ENCODE data around the gene EEF2.
"Not testable (repeated sequence)": the region's sequence is repeated elsewhere in the genome, so short reads cannot be mapped to it uniquely, and the experiment has no call there.

The EEF2 gene

DNA sequence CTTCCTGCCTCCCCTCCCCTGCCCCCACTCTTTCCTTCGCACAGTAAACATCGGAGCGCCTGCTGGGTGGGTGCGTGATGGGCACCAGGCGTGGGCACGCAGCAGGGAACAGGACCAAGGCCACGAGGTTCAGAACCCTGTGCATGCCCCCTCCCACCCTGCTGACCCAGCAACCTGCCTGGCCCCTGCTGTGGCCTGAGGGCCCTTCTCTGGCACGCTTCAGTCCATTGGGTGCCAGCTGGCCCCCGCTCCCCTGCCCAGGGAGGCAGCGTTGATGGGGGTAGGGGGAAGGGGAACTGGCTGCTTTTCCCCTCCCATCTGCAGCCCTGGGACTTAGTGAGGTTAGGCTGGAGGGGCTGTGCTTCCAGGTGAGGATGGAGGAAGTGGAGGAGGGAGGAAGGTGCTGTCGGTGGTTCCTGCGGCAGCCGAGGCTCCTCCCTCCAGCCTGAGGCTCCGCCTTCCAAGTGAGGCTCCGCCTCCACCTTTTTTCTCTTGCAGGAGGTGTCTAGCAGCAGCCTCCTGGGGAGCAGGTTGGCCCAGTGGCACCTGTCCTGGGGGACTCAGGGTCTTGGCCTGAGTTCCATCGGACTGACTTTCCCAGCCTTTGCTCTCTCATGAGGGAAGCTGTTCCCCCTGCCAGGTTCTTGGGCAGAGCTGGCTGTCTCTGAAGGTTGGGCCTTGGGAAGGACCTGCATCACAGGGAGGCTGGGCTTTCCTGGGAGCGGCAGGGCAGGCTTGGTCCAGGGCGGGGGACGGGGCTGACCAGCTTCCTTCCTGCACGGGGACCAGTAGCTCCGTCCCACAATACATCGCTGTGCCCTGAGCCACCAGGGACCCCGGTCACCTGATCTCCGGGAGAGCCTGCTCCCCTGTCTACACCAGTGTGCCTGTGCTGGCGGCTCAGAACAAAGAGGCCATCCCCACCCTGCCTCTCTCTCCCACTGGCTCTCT is 29.6 kb upstream of the EEF2 start:
- no peak for DNase-seq (ENCODE audit: low read depth)

GRCh38 chr19:4013886-4014540 is 28.8 kb upstream of the EEF2 start:
- no peak for DNase-seq (ENCODE audit: low read depth)

DNA sequence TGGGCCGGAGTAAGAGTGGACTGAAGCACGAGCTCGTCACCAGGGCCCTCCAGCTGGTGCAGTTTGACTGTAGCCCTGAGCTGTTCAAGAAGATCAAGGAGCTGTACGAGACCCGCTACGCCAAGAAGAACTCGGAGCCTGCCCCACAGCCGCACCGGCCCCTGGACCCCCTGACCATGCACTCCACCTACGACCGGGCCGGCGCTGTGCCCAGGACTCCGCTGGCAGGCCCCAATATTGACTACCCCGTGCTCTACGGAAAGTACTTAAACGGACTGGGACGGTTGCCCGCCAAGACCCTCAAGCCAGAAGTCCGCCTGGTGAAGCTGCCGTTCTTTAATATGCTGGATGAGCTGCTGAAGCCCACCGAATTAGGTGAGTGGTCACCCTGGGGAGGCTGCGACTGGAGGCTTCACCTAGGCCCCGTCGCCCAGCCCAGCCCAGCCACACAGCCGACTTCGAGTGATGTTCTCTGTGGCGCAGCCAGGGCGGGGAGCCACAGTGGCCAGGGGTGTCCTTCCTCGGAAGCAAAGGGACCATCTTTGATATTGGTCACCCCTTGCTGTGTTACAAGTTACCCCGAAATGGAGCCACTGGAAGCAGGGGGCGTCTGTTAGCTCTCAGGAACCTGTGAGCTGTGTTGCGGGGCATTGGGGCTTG is 27.8 kb upstream of the EEF2 start:
- DNase-seq (ENCODE audit: low read depth): no peak

GRCh38 chr19:4012092-4012974 is 27.1 kb upstream of the EEF2 start:
- no peak for DNase-seq (ENCODE audit: low read depth)

DNA sequence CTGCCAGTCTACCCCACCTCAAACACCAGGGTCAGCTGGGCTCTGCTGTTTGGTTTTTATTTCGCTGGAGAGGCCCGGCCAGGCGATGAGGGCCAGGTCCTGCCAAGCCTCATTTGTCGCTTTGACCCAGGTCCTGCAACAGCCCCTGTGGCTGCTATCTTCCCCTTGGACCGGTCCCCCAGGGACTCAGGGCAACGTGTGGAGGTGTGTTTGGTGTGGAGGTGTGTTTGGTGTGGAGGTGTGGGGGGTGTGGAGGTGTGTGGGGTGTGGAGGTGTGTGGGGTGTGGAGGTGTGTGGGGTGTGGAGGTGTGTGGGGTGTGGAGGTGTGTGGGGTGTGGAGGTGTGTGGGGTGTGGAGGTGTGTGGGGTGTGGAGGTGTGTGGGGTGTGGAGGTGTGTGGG is 26.2 kb upstream of the EEF2 start:
- DNase-seq (ENCODE audit: low read depth): not testable (repeated sequence)

- DNase-seq (ENCODE audit: low read depth): no peak
Measured at GRCh38 chr19:4010808-4011110, 25.5 kb upstream of the EEF2 start.

- no peak for DNase-seq (ENCODE audit: low read depth)
Measured at GRCh38 chr19:4009990-4010807, 24.9 kb upstream of the EEF2 start.

DNA sequence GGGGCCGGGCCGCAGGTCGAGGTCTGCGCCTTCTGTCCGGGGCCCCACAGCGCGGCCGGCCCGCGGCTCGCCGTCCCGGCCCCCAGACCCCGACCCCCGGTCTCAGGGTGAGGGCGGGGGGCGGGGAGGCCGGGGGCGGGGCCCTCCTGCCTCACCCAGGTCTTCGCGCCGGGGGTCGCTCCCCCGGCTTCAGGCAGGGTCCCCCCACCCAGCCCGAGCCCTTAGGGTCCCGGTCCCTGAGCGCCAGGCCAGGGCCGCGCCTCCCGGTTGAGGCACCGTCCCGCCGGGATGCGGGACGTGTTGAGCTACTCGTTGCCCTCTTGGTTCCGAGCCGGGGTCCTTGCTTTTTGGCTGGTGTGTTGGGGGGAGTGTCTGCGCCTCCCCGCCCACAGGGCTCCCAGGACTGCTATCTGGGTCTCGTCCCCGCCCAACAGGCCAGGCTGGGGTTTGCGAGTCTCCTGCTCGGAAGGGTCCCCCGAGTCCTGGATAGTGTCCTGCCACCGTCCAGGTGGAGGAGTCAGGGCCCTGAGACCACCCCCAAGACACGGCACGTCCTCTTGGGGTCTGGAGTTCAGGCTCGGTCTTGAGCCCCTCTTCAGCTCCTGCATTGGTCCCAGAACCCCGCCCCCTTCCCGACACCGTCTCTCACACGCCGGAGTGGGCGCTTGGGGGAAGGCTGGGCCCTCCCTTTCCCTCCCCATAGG is 22.7 kb upstream of the EEF2 start:
- DNase-seq (ENCODE audit: low read depth): no peak

GRCh38 chr19:4007021-4007835 is 22.0 kb upstream of the EEF2 start, which contains the start of gene PIAS4:
PIAS4 (plus strand) TSS chr19:4007736; CDS start chr19:4007761, 25 bp downstream.
- DNase-seq (ENCODE audit: low read depth): peak; percentile 92

DNA sequence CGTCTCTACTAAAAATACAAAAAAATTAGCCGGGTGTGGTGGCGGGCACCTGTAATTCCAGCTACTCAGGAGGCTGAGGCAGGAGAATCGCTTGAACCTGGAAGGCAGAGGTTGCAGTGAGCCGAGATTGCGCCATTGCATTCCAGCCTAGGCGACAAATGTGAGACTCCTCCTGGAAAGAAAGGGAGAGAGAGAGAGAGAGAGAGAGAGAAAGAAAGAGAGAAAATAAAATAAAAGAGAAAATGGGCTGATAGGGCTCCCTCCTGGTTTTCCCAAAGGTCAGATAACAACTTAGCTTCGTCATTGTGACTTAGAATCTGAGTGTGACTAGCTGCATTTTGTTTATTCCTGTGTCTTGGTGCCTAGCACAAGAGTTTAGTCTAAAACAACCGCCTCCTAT is 20.2 kb upstream of the EEF2 start:
- not testable (repeated sequence) for DNase-seq (ENCODE audit: low read depth)

DNA sequence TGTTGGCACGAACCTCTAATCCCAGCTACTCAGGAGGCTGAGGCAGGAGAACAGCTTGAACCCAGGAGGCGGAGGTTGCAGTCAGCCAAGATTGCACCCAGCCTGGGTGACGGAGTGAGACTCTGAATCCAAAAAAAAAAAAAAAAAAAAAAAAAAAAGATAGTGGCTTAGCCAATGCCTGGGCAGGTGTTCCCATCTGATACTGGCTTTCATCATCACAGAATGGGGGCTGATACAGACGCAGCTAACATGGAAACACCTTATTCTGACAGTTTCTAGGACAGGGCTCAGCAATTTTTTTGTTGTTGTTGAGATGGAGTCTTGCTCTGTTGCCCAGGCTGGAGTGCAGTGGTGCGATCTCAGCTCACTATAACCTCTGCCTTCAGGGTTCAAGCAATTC is 15.5 kb upstream of the EEF2 start:
- DNase-seq (ENCODE audit: low read depth): not testable (repeated sequence)

DNA sequence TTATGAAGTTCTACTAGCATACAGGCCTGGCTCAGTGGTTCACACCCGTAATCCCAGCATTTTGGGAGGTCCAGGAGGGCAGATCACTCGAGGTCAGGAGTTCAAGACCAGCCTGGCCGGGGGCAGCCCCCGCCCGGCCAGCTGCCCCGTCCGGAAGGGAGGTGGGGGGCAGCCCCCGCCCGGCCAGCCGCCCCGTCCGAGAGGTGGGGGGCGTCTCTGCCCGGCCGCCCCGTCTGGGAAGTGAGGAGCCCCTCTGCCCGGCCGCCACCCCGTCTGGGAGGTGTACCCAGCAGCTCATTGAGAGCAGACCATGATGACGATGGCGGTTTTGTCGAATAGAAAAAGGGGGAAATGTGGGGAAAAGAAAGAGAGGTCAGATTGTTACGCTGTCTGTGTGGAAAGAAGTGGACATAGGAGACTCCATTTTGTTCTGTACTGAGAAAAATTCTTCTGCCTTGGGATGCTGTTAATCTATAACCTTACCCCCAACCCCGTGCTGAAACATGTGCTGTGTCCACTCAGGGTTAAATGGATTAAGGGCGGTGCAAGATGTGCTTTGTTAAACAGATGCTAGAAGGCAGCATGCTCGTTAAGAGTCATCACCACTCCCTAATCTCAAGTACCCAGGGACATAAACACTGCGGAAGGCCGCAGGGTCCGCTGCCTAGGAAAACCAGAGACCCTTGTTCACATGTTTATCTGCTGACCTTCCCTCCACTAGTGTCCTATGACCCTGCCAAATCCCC is 13.6 kb upstream of the EEF2 start:
- not testable (repeated sequence) for DNase-seq (ENCODE audit: low read depth)

GRCh38 chr19:3995607-3996006 is 10.3 kb upstream of the EEF2 start:
- no peak for DNase-seq (ENCODE audit: low read depth)

DNA sequence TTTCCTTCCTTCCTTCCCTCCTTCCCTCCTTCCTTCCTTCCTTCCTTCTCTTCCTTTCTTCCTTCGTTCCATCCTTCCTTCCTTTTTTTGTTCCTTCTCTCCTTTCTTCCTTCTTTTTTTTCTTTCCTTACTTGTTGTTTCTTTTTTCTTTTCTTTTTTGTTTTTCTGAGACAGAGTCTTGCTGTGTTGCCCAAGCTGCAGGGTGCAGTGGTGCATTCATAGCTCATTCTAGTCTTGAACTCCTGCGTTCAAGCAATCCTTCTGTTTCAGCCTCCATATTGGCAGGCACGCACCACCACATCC is 5.5 kb upstream of the EEF2 start:
- no peak for DNase-seq (ENCODE audit: low read depth)

DNA sequence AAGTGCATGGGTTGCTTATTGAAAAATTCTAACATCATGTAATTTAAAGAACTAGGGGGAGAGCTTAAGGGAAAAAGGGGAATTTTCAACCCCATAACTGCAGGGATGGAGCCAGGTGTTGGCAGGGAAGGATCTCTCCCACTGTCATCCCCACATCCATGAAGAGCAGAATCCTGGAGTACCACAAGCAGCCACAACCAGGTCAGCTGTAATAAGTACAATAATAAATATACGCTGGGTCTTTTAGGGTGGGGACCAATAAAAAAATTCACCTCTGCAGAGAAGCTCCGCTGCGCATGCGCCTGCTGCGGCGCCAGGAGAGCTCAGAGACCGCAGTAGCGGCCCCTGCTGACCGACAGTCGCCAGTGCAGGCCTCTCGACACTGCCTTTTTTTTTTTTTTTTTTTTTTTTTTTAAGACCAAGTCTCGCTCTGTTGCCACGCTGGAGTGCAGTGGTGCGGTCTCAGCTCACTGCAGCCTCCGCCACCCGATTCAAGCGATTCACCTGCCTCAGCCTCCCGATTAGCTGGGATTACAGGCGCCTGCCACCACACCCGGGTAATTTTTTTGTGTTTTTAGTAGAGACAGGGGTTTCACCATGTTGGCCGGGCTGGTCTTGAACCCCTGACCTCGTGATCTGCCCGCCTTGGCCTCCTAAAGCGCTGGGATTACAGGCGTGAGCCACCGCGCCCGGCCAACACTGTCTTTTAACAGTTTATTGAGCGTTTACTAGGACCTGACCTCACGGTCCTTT is 2.5 kb upstream of the EEF2 start:
- DNase-seq (ENCODE audit: low read depth): peak; percentile 86

GRCh38 chr19:3986260-3987041 is 1.2 kb upstream of the EEF2 start:
- no peak for DNase-seq (ENCODE audit: low read depth)

GRCh38 chr19:3985643-3986259 is 488 bp upstream of the EEF2 start:
- no peak for DNase-seq (ENCODE audit: low read depth)

All from T follicular helper cell (primary cell).